ENCODE data around the gene RABGGTA. TPM values are rescaled to one million over a fixed set of nuclear protein-coding genes. Genes with fewer than 3 reads are reported as not detected.

The RABGGTA gene
- total RNA-seq, 2 experiments from 2014 or later: 24.3 to 27.3 TPM

DNA sequence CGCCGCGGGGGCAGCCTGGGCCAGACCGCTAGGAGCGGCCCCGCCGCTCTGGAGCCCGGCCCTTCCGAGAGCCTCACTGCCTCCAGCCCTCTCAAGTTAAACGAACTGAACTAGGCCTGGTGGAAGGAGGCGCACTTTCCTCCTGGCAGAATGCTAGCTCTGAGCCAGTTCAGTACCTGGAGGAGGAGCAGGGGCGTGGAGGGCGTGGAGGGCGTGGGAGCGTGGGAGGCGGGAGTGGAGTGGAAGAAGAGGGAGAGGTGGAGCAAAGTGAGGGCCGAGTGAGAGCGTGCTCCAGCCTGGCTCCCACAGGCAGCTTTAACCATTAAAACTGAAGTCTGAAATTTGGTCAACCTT, 45.2 kb upstream of the RABGGTA start:
- intact Hi-C loops (cut with micrococcal nuclease; ENCODE audit: unreplicated experiment): no loop called here
- Histone ChIP-seq H3K9me3 (ENCODE audit: low read length) (no peaks in the 10 kb centered on the region), H3K4me1 (ENCODE audit: insufficient read depth, low read length, poor library complexity, severe bottlenecking) (peaks cover 23% of the 10 kb centered on the region), H4K20me1 (ENCODE audit: insufficient read depth, low read length) (no peaks in the 10 kb centered on the region), H3K9me2 (ENCODE audit: insufficient read depth, low read length) (no peaks in the 10 kb centered on the region), H3K27ac (ENCODE audit: low read depth, low read length, poor library complexity, severe bottlenecking) (no peak overlapping the region), H3K4me2 (ENCODE audit: low read length) (no peak overlapping the region), H3K79me2 (ENCODE audit: insufficient read depth, low read depth, low read length) (no peaks in the 10 kb centered on the region), H3K36me3 (ENCODE audit: insufficient read depth, low read length) (peaks cover 24% of the 10 kb centered on the region; the same call in 1 of the 2 replicates), H3K4me3 (ENCODE audit: low read depth, low read length, poor library complexity, severe bottlenecking) (no peak overlapping the region), H2AFZ (ENCODE audit: low read length) (no peak overlapping the region)
- ChIA-PET POLR2A (no interaction called here), CTCF (ENCODE audit: unreplicated experiment) (no interaction called here)
- BruUV-seq (replicated peaks): no TSS peak
- TF ChIP-seq EZH2phosphoT487 (IDR thresholded peaks at IDR 0.05; ENCODE audit: borderline replicate concordance, low read depth, low read length): no peak
- TF ChIP-seq, protein P1, sequence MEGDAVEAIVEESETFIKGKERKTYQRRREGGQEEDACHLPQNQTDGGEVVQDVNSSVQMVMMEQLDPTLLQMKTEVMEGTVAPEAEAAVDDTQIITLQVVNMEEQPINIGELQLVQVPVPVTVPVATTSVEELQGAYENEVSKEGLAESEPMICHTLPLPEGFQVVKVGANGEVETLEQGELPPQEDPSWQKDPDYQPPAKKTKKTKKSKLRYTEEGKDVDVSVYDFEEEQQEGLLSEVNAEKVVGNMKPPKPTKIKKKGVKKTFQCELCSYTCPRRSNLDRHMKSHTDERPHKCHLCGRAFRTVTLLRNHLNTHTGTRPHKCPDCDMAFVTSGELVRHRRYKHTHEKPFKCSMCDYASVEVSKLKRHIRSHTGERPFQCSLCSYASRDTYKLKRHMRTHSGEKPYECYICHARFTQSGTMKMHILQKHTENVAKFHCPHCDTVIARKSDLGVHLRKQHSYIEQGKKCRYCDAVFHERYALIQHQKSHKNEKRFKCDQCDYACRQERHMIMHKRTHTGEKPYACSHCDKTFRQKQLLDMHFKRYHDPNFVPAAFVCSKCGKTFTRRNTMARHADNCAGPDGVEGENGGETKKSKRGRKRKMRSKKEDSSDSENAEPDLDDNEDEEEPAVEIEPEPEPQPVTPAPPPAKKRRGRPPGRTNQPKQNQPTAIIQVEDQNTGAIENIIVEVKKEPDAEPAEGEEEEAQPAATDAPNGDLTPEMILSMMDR (conservative IDR thresholded peaks at IDR 0.05; ENCODE audit: low read length): no peak
- no peak for DNase-seq (ENCODE audit: low spot score)

DNA sequence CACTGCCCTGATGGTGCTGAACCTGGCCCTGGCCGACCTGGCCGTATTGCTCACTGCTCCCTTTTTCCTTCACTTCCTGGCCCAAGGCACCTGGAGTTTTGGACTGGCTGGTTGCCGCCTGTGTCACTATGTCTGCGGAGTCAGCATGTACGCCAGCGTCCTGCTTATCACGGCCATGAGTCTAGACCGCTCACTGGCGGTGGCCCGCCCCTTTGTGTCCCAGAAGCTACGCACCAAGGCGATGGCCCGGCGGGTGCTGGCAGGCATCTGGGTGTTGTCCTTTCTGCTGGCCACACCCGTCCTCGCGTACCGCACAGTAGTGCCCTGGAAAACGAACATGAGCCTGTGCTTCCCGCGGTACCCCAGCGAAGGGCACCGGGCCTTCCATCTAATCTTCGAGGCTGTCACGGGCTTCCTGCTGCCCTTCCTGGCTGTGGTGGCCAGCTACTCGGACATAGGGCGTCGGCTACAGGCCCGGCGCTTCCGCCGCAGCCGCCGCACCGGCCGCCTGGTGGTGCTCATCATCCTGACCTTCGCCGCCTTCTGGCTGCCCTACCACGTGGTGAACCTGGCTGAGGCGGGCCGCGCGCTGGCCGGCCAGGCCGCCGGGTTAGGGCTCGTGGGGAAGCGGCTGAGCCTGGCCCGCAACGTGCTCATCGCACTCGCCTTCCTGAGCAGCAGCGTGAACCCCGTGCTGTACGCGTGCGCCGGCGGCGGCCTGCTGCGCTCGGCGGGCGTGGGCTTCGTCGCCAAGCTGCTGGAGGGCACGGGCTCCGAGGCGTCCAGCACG, 44.6 kb upstream of the RABGGTA start:
- Histone ChIP-seq H3K9me2 (ENCODE audit: insufficient read depth, low read length) (no peaks in the 10 kb centered on the region), H3K4me2 (ENCODE audit: low read length) (no peak overlapping the region), H3K9me3 (ENCODE audit: low read length) (no peaks in the 10 kb centered on the region), H3K36me3 (ENCODE audit: insufficient read depth, low read length) (peaks cover 29% of the 10 kb centered on the region; the same call in 1 of the 2 replicates), H3K4me3 (ENCODE audit: low read depth, low read length, poor library complexity, severe bottlenecking) (no peak overlapping the region), H3K27ac (ENCODE audit: low read depth, low read length, poor library complexity, severe bottlenecking) (no peak overlapping the region), H3K79me2 (ENCODE audit: insufficient read depth, low read depth, low read length) (no peaks in the 10 kb centered on the region), H3K4me1 (ENCODE audit: insufficient read depth, low read length, poor library complexity, severe bottlenecking) (peaks cover 27% of the 10 kb centered on the region), H2AFZ (ENCODE audit: low read length) (no peak overlapping the region), H4K20me1 (ENCODE audit: insufficient read depth, low read length) (no peaks in the 10 kb centered on the region)
- intact Hi-C loops (cut with micrococcal nuclease; ENCODE audit: unreplicated experiment): no loop called here
- ChIA-PET POLR2A (no interaction called here), CTCF (ENCODE audit: unreplicated experiment) (no interaction called here)
- no peak for DNase-seq (ENCODE audit: low spot score)
- BruUV-seq (replicated peaks): no TSS peak
- TF ChIP-seq EZH2phosphoT487 (IDR thresholded peaks at IDR 0.05; ENCODE audit: borderline replicate concordance, low read depth, low read length): no peak
- TF ChIP-seq, protein P1 (conservative IDR thresholded peaks at IDR 0.05; ENCODE audit: low read length): no peak

DNA sequence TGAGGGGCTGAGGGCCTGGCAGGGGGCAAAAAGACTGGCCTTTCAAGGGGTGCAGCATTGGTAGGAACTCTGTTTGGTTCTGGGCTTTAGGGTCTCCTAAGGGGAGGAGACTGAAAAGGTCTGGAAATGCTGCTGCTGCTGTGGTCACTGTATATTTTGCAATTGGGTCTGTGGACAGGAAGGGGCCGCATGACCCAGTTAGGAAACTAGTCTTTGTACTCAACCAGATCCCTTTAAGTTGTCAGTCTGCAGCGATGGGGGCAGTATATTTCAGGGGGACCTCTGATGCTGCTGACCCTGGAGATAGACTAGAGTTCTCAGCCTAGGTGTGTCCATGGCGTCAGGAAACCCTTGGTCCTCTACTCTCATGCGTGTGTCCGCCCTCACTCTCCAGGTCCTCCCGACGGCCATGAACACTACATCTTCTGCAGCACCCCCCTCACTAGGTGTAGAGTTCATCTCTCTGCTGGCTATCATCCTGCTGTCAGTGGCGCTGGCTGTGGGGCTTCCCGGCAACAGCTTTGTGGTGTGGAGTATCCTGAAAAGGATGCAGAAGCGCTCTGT, 43.9 kb upstream of the RABGGTA start:
- H3K4me2 ChIP-seq (ENCODE audit: low read length): no peak overlapping the region
- POLR2A ChIA-PET: no interaction called here
- peaks cover 35% of the 10 kb centered on the region for H3K36me3 ChIP-seq (ENCODE audit: insufficient read depth, low read length)
- CTCF ChIA-PET (ENCODE audit: unreplicated experiment): no interaction called here
- intact Hi-C loops (cut with micrococcal nuclease; ENCODE audit: unreplicated experiment): no loop called here
- no peaks in the 10 kb centered on the region for H3K9me3 ChIP-seq (ENCODE audit: low read length)
- no peak overlapping the region for H3K27ac ChIP-seq (ENCODE audit: low read depth, low read length, poor library complexity, severe bottlenecking)
- peaks cover 34% of the 10 kb centered on the region for H3K4me1 ChIP-seq (ENCODE audit: insufficient read depth, low read length, poor library complexity, severe bottlenecking)
- no peak overlapping the region for H2AFZ ChIP-seq (ENCODE audit: low read length)
- no TSS peak for BruUV-seq (replicated peaks)
- no peak for TF ChIP-seq EZH2phosphoT487 (IDR thresholded peaks at IDR 0.05; ENCODE audit: borderline replicate concordance, low read depth, low read length)
- TF ChIP-seq, protein P1 (conservative IDR thresholded peaks at IDR 0.05; ENCODE audit: low read length): no peak
- no peak for DNase-seq (ENCODE audit: low spot score)
- H3K9me2 ChIP-seq (ENCODE audit: insufficient read depth, low read length): no peaks in the 10 kb centered on the region
- no peaks in the 10 kb centered on the region for H3K79me2 ChIP-seq (ENCODE audit: insufficient read depth, low read depth, low read length)
- no peaks in the 10 kb centered on the region for H4K20me1 ChIP-seq (ENCODE audit: insufficient read depth, low read length)
- H3K4me3 ChIP-seq (ENCODE audit: low read depth, low read length, poor library complexity, severe bottlenecking): no peak overlapping the region

Measured in OCI-LY7 (cell line).